OCI-LY1 (cell line): ENCODE measurements around the gene NKIRAS1.

ENCODE experiments used
- CTCF ChIP-seq: fragments of 200-600 bp; sonication (generic), shearing (Covaris generic); IDR thresholded peaks from 2 replicates; pipeline ENCODE4 v1.5.1; 2017; ENCODE audit warnings: mild to moderate bottlenecking, antibody characterized with exemption, low read length, moderate library complexity, mixed read lengths
- EZH2 ChIP-seq: fragments of 200-600 bp; sonication (generic), shearing (Covaris generic); IDR thresholded peaks from 2 replicates; pipeline ENCODE4 v1.8.0; 2017; ENCODE audit warnings: borderline replicate concordance, mixed run types, mild to moderate bottlenecking, antibody characterized with exemption, low read length, moderate library complexity, mixed read lengths

DNA sequence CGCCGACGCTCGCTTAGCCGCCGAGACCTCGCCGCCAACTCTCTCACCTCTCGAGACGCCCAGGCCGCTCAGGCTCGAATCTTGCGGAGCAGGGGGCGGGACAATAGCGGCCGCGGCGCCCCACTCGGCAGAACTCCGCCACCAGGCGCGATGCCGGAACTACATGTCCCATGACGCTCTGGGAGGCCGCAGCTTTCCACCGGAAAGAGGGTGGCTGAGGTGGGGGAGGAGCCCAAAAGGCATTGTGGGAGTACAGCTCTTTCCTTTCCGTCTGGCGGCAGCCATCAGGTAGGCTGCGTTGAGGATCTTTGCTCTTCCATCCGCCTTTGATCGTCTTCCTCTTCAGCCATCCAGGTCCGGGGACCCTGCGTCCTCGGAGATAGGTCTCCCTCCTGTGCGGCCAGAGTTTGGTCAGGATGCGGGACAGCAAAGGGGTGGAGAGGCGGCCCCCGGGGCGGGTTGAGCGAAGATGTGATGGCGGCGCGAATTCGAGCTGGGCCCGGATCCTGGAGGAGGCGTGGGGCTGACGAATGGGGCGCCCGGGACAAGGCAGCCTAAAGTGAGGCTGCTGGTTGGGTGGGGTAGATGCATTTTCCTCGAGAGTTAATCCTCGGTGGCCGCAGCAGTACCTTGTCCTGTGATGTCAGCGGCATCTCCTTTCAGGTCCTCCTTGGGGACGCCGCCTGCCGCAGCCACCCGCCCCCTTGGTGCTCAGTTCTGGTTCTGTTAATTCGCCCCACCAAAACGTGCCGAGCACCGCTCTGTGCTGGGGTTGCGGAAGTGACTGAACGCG lies at the start of gene NKIRAS1, which contains the start of gene RPL15:
- TF ChIP-seq CTCF (no peak), EZH2 (no peak)
